Activated T-helper 1 cell treated with anti-CD3 and anti-CD28 coated beads, Interleukin-12 subunit alpha, Interleukin-12 subunit beta, Interleukin-2, Interleukin-4 antibody, amounts not matched to agents 30 ng/mL and 10 ng/mL and 1 ng/mL, durations not matched to agents 14 hours and 24 hours and 36 hours (primary cell): ENCODE data around the gene TPD52L2. TPM values are rescaled to one million over a fixed set of nuclear protein-coding genes. Genes with fewer than 3 reads are reported as not detected.

Source experiments
- DNase-seq: peaks from one replicate; pipeline ENCODE4 v3.0.0; 2021; ENCODE audit warnings: low spot score
- H3K27ac Mint-ChIP-seq: one replicate; pipeline ENCODE4 v1.8.0; 2021; ENCODE audit warnings: mild to moderate bottlenecking, mixed read lengths
- H3K27me3 Mint-ChIP-seq: one replicate; pipeline ENCODE4 v1.8.0; 2022; ENCODE audit warnings: mild to moderate bottlenecking, moderate library complexity, mixed read lengths; ENCODE audit not compliant: insufficient read depth
- H3K36me3 Mint-ChIP-seq: one replicate; pipeline ENCODE4 v1.8.0; 2021; ENCODE audit warnings: low read depth, mixed read lengths
- H3K4me1 Mint-ChIP-seq: one replicate; pipeline ENCODE4 v1.8.0; 2021; ENCODE audit warnings: low read depth, mixed read lengths
- H3K4me3 Mint-ChIP-seq: one replicate; pipeline ENCODE4 v1.8.0; 2021; ENCODE audit warnings: mild to moderate bottlenecking, moderate library complexity, mixed read lengths
- H3K9me3 Mint-ChIP-seq: one replicate; pipeline ENCODE4 v1.8.0; 2021; ENCODE audit warnings: mixed read lengths
- intact Hi-C: fragments of 100-400 bp; cut with micrococcal nuclease; formaldehyde crosslinking; loops from one replicate; pipeline ENCODE4 v1.15.1; 2024
- total RNA-seq: library from RNA; stranded (reverse); gene quantifications from 2 replicates; pipeline ENCODE4 v1.2.3, GENCODE V29; 2022

Gene TPD52L2
- total RNA-seq, 1 donor from 2014 or later = 65.9 TPM

GRCh38 chr20:63882257-63883200 is 17.5 kb downstream of the TPD52L2 start:
- no peaks in the 10 kb centered on the region for H3K4me1 Mint-ChIP-seq
- peaks cover 8% of the 10 kb centered on the region for H3K36me3 Mint-ChIP-seq
- no peak overlapping the region for H3K4me3 Mint-ChIP-seq
- no peak overlapping the region for H3K27ac Mint-ChIP-seq
- H3K27me3 Mint-ChIP-seq = peaks cover 1% of the 10 kb centered on the region
- no peak for DNase-seq
- intact Hi-C loops = no loop called here
- no peaks in the 10 kb centered on the region for H3K9me3 Mint-ChIP-seq

DNA sequence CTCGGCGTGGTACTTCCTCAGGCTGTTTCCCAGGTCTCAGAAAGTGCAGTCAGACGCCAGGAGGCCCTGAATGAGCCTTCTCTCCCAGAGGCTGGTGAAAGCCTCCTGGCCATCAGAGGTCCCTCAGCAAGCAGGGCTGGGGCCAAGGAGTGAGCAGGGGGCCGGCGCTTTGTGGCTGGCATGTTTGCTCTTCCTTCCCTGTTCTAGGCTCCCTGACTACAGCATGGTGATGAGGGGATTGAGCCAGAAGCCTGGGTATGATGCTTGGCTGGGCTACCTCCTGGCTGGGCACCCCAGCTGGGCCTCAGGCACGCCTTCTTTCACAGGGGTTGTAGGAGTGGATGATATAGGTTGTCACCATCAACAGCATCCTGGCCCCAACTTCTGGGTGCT is 18.1 kb downstream of the TPD52L2 start:
- H3K4me3 Mint-ChIP-seq = no peak overlapping the region
- H3K4me1 Mint-ChIP-seq = no peaks in the 10 kb centered on the region
- H3K9me3 Mint-ChIP-seq = no peaks in the 10 kb centered on the region
- H3K36me3 Mint-ChIP-seq = peaks cover 9% of the 10 kb centered on the region
- H3K27ac Mint-ChIP-seq = no peak overlapping the region
- intact Hi-C loops = no loop called here
- DNase-seq = no peak
- H3K27me3 Mint-ChIP-seq = peaks cover 1% of the 10 kb centered on the region

DNA sequence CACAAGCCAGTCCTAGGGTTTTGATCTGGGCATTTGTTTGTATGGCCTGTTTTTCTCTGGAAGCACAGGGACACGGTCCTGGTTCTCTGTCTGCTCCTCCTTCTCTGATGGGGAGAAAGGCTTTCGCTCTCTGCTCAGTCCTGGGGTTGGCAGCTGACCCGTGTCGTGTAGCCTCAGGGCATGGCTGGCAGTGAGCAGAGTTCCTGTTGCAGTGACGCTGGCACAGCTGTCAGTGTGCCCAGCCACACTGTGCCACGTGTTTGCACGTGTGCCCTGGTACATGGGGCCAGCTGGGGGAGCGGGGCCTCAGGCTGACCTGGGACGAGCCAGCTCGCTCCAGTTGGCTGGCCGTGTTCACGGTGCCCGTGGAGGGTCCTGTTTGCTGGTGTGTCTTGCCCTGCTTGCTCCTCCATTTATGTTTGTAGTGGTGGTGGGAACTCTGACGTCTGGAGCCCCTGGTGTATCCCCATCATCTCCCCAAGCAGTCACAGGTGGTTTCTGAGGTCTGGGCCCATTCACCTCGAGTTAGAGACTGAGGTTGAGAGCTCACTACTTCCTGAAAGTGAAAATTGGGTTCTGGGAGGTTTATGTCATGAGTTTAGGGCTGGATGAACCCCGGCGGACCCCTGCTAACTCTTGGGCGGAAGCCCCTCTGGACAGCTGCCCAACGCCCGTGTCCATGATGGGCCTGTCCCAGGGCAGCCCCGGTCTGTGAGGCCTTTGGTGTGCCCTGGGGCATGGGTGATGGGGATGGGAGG is 19.6 kb downstream of the TPD52L2 start:
- H3K4me3 Mint-ChIP-seq = no peak overlapping the region
- H3K27me3 Mint-ChIP-seq = peaks cover 1% of the 10 kb centered on the region
- DNase-seq = no peak
- H3K36me3 Mint-ChIP-seq = peaks cover 17% of the 10 kb centered on the region
- no peaks in the 10 kb centered on the region for H3K4me1 Mint-ChIP-seq
- no peaks in the 10 kb centered on the region for H3K9me3 Mint-ChIP-seq
- intact Hi-C loops = no loop called here
- H3K27ac Mint-ChIP-seq = no peak overlapping the region

DNA sequence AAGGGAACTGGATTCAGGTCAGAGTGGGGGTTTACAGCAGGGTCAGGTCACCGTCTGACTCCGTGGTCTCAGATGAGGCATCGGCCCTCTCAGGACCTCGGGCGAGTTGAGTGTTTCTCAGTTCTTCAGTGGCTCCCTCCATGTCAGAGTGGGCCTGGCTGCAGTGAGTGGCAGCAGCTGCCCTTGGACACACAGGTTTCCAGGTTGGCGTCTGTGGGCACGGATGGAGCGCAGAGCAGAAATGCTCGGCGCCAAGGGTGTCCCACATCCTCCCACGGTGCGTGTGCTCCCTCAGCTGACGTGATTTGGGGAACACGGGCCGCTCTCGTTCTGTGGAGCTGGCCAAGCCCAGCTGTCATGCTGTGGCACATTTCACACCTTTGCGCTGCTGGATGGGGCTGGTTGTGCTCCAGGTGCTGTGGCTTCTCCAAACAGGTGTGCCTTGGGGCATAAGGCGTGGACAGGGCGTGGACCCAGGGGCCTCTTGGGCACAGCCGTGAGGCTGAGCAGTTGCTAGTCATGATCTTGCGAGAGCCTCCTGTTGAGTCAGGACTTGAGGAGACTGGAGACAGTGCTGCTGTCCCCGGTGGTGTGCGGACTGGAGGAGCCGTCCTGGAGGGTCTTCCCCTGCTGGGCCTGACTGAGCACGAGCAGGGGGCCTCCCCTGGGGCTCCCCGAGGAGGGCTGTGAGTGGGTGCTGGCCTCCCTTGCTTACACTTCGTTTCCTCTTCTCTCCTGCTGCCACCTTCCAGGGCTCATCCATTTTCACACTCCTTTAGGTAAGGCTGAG is 20.4 kb downstream of the TPD52L2 start:
- peaks cover 22% of the 10 kb centered on the region for H3K36me3 Mint-ChIP-seq
- H3K4me3 Mint-ChIP-seq = no peak overlapping the region
- DNase-seq = no peak
- H3K27ac Mint-ChIP-seq = no peak overlapping the region
- H3K9me3 Mint-ChIP-seq = no peaks in the 10 kb centered on the region
- no peaks in the 10 kb centered on the region for H3K4me1 Mint-ChIP-seq
- peaks cover 1% of the 10 kb centered on the region for H3K27me3 Mint-ChIP-seq
- intact Hi-C loops = no loop called here

- no peak for DNase-seq
- H3K27me3 Mint-ChIP-seq = peaks cover 1% of the 10 kb centered on the region
- no peak overlapping the region for H3K4me3 Mint-ChIP-seq
- intact Hi-C loops = no loop called here
- no peaks in the 10 kb centered on the region for H3K4me1 Mint-ChIP-seq
- H3K36me3 Mint-ChIP-seq = peaks cover 22% of the 10 kb centered on the region
- no peak overlapping the region for H3K27ac Mint-ChIP-seq
- H3K9me3 Mint-ChIP-seq = no peaks in the 10 kb centered on the region
Observed at GRCh38 chr20:63886054-63886419, 21.0 kb downstream of the TPD52L2 start.

- H3K4me3 Mint-ChIP-seq = no peak overlapping the region
- intact Hi-C loops = no loop called here
- DNase-seq = no peak
- H3K27ac Mint-ChIP-seq = no peak overlapping the region
- no peaks in the 10 kb centered on the region for H3K4me1 Mint-ChIP-seq
- peaks cover 1% of the 10 kb centered on the region for H3K27me3 Mint-ChIP-seq
- peaks cover 25% of the 10 kb centered on the region for H3K36me3 Mint-ChIP-seq
- H3K9me3 Mint-ChIP-seq = no peaks in the 10 kb centered on the region
Observed at GRCh38 chr20:63886921-63887320, 21.9 kb downstream of the TPD52L2 start.

- Mint-ChIP-seq H3K36me3 (peaks cover 22% of the 10 kb centered on the region), H3K4me1 (peaks cover 5% of the 10 kb centered on the region), H3K9me3 (no peaks in the 10 kb centered on the region), H3K27me3 (peaks cover 1% of the 10 kb centered on the region), H3K27ac (no peak overlapping the region), H3K4me3 (no peak overlapping the region)
- no peak for DNase-seq
- intact Hi-C loops = no loop called here
Observed at GRCh38 chr20:63889241-63890200, 24.5 kb downstream of the TPD52L2 start.

DNA sequence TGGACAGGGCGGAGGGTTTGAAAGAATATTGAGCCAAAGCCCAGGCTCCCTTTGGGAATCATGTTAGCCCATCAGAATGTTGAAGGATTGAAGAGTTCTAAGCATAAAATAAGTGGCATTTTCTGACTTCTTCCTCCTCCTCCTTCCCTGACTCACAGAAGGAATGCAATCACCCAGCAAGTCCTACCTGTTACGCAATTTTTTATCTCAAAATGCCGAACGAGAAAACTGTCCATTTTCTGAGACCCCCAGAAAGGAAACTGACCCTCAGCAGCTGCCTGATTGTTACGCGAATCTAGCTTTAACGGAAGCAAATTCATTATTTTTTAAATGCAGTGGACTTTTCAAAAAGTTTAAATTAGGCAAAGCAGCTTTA is 25.1 kb downstream of the TPD52L2 start:
- Mint-ChIP-seq H3K27ac (no peak overlapping the region), H3K27me3 (peaks cover 1% of the 10 kb centered on the region), H3K4me3 (no peak overlapping the region), H3K9me3 (no peaks in the 10 kb centered on the region), H3K36me3 (peaks cover 22% of the 10 kb centered on the region), H3K4me1 (peaks cover 5% of the 10 kb centered on the region)
- intact Hi-C loops = no loop called here
- no peak for DNase-seq

GRCh38 chr20:63890616-63891015 is 25.5 kb downstream of the TPD52L2 start:
- Mint-ChIP-seq H3K9me3 (no peaks in the 10 kb centered on the region), H3K36me3 (peaks cover 22% of the 10 kb centered on the region), H3K27ac (no peak overlapping the region), H3K27me3 (peaks cover 1% of the 10 kb centered on the region), H3K4me3 (no peak overlapping the region), H3K4me1 (peaks cover 6% of the 10 kb centered on the region)
- intact Hi-C loops = no loop called here
- no peak for DNase-seq

DNA sequence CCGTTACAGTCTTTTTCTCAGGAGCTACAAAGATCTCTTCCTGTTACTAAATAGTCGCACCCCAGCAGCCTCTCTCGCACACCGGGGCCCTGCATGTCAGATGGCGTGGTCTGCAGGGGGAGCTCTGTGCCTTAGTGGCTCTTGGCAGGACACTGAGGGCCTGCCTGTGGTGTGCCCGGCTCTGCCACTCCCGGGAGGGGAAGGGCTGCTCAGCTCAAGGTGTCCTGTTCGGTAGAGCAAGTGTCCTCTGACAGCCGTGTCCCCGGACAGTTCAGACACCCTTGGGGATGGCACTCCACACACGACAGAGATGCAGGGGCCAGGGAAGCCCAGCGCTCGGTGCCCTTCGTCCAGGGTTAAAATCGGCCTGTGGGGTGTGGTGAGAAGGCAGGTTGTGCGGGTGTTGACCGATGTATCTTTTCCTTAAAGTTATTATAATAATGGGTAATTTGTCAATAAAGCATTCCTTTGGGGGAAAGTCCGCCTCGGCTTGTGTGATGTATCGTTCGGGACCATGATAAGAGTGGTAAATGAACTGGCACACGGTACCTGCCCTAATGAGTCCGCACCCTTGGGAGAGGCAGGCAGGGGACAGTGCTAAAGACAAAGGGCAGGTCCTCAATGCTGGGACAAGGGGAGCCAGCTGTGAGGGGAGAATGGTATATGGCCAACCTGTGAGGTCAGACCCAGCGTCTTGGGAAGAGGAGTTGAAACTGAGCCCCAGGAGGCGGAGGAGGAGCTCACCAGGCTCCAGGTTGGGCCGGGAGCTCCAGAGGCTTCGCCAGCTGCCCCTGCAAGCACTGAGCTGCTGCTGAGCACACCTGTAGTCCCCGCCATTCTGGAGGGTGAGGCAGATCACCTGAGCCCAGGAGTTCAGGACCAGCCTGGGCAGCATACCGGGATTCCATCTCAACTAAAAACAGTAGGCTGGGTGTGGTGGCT is 26.3 kb downstream of the TPD52L2 start:
- Mint-ChIP-seq H3K27me3 (peaks cover 1% of the 10 kb centered on the region), H3K4me3 (no peak overlapping the region), H3K4me1 (peaks cover 13% of the 10 kb centered on the region), H3K36me3 (peaks cover 24% of the 10 kb centered on the region), H3K27ac (no peak overlapping the region), H3K9me3 (no peaks in the 10 kb centered on the region)
- DNase-seq = no peak
- intact Hi-C loops = no loop called here

- H3K36me3 Mint-ChIP-seq = peaks cover 26% of the 10 kb centered on the region
- intact Hi-C loops = no loop called here
- peaks cover 23% of the 10 kb centered on the region for H3K4me1 Mint-ChIP-seq
- H3K27me3 Mint-ChIP-seq = peaks cover under 1% of the 10 kb centered on the region
- H3K9me3 Mint-ChIP-seq = no peaks in the 10 kb centered on the region
- H3K4me3 Mint-ChIP-seq = no peak overlapping the region
- H3K27ac Mint-ChIP-seq = no peak overlapping the region
- DNase-seq = no peak
Observed at GRCh38 chr20:63892402-63892801, 27.3 kb downstream of the TPD52L2 start.
